HEK293T (cell line): Measurements from ENCODE around the gene HGF.

ENCODE experiments used
- ARNT ChIP-seq: fragments of 450-650 bp; IDR thresholded peaks from 2 replicates; pipeline ENCODE4 v1.6.1; 2017; ENCODE audit warnings: mild to moderate bottlenecking
- BHLHE40 ChIP-seq: fragments of 450-650 bp; IDR thresholded peaks from 2 replicates; pipeline ENCODE4 v1.6.1; 2016; ENCODE audit warnings: mild to moderate bottlenecking, moderate library complexity, borderline replicate concordance
- CTBP1 ChIP-seq: fragments of 450-650 bp; IDR thresholded peaks from 2 replicates; pipeline ENCODE4 v1.6.1; 2016; ENCODE audit warnings: borderline replicate concordance
- ELF4 ChIP-seq: fragments of 450-650 bp; IDR thresholded peaks from 2 replicates; pipeline ENCODE4 v1.6.1; 2017; ENCODE audit warnings: antibody characterized with exemption
- FOXA1 ChIP-seq: fragments of 450-650 bp; IDR thresholded peaks from 2 replicates; pipeline ENCODE4 v1.6.1; 2016; ENCODE audit warnings: mild to moderate bottlenecking
- FOXM1 ChIP-seq: fragments of 450-650 bp; IDR thresholded peaks from 2 replicates; pipeline ENCODE4 v1.6.1; 2017; ENCODE audit warnings: mild to moderate bottlenecking, borderline replicate concordance
- NFRKB ChIP-seq: fragments of 450-650 bp; IDR thresholded peaks from 2 replicates; pipeline ENCODE4 v1.6.1; 2016; ENCODE audit warnings: mild to moderate bottlenecking, moderate library complexity
- SP1 ChIP-seq: fragments of 450-650 bp; IDR thresholded peaks from 2 replicates; pipeline ENCODE4 v1.6.1; 2017
- SUZ12 ChIP-seq: fragments of 450-650 bp; IDR thresholded peaks from 2 replicates; pipeline ENCODE4 v1.6.1; 2016; ENCODE audit warnings: mild to moderate bottlenecking
- TARDBP ChIP-seq: fragments of 450-650 bp; IDR thresholded peaks from 2 replicates; pipeline ENCODE4 v1.6.1; 2016
- ZNF384 ChIP-seq: fragments of 450-650 bp; IDR thresholded peaks from 2 replicates; pipeline ENCODE4 v1.6.1; 2016
- TF ChIP-seq, protein P1 (sequence below): fragments of 450-650 bp; IDR thresholded peaks from 2 replicates; pipeline ENCODE4 v1.6.1; 2016

DNA sequence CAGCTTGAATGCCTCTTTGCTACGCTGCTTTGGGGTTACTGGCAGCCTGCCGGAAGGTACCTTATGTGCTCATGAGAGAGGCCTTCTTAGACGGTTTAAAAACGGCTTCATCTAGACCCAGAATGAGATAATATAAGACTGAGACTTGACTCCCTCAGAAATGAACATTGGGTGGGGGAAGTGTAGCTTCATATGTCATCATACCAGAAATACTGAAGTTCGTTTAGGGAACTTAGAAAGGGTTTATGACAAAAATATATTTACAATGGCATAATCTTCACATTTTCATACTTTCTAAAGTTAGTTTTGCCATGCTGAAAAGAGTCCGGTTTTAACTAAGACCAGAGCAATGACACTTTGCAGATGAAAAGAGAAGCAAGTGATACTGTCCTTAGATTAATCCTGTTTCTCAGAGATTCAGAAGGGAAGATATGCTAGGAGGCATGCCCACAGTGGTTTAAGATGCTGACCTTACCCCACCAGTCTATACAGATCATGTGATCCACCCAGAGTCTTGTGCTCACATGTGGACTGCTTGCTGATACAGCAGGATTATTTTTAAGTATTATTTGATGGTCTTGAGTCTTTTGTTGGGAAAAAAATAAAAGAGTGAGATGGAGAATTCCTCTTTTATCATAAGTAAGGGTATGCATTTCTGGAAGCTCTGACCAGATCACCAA is 40.8 kb upstream of the HGF start:
- no peak for TF ChIP-seq SP1
- TF ChIP-seq BHLHE40: no peak
- no peak for TF ChIP-seq SUZ12
- TF ChIP-seq NFRKB: no peak
- TF ChIP-seq FOXA1: no peak
- TF ChIP-seq FOXM1: no peak
- no peak for TF ChIP-seq ELF4
- TF ChIP-seq ARNT: no peak
- TF ChIP-seq ZNF384: no peak
- TF ChIP-seq TARDBP: no peak
- TF ChIP-seq, protein P1, sequence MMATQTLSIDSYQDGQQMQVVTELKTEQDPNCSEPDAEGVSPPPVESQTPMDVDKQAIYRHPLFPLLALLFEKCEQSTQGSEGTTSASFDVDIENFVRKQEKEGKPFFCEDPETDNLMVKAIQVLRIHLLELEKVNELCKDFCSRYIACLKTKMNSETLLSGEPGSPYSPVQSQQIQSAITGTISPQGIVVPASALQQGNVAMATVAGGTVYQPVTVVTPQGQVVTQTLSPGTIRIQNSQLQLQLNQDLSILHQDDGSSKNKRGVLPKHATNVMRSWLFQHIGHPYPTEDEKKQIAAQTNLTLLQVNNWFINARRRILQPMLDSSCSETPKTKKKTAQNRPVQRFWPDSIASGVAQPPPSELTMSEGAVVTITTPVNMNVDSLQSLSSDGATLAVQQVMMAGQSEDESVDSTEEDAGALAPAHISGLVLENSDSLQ: no peak
- TF ChIP-seq CTBP1: no peak
